ENCODE measurements around the gene PAX8.
A peak's percentile ranks its signal among the peaks of the same experiment; 100 is the strongest.

The PAX8 gene

DNA sequence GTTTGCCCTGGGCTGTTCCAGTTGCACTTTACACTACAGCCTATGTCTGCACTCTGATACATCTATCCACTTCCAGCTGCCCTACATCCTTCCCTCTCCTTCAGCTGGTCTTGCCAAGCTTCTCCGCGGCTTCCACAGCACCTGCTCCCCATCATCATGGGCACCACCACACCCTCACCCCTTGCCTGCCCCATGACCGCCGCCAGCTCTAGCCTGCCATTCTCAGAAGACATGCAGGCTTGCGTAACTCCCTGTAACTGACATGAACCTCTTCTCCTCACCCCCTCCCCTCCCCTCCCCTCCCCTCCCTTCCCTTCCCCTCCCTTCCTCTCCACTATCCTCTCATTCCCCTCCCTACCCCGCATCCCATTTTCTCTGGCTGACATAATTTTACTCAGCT, 46.0 kb downstream of the PAX8 start:
- TF ChIP-seq CEBPB (IDR thresholded peaks at IDR 0.05) (0 out of 2 replicates have a peak, but pooled peaks have one; percentile 18), TAF1 (IDR thresholded peaks at IDR 0.05; ENCODE audit: low read depth) (no peak)

DNA sequence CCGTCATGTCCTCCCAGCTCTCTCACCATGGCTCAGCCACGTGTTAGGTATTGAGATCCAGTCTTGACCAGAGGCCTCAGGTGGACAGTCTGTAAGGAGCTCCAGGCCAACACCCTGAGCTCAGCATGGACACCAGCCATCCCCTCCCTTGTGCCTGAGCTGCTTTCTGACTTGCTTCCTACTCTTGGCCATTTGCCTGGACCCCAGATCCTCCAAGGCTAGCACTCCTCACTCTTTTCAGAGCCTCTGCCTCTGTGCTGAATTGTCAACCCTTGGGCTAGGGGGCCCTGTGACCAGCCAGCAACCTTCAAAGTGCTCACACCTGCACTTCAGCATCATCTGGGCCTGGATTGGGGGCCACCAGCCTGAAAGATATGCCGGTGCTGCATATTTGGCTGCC, 46.6 kb downstream of the PAX8 start:
- TF ChIP-seq CEBPB (IDR thresholded peaks at IDR 0.05) (no peak), RAD21 (IDR thresholded peaks at IDR 0.05; ENCODE audit: low read depth) (no peak), YY1 (IDR thresholded peaks at IDR 0.05; ENCODE audit: low read depth) (no peak), TEAD4 (IDR thresholded peaks at IDR 0.05) (no peak), EGR1 (IDR thresholded peaks at IDR 0.05) (no peak), TAF1 (IDR thresholded peaks at IDR 0.05; ENCODE audit: low read depth) (no peak), TCF12 (IDR thresholded peaks at IDR 0.05; ENCODE audit: low read depth) (no peak)
- TF ChIP-seq, protein P1, sequence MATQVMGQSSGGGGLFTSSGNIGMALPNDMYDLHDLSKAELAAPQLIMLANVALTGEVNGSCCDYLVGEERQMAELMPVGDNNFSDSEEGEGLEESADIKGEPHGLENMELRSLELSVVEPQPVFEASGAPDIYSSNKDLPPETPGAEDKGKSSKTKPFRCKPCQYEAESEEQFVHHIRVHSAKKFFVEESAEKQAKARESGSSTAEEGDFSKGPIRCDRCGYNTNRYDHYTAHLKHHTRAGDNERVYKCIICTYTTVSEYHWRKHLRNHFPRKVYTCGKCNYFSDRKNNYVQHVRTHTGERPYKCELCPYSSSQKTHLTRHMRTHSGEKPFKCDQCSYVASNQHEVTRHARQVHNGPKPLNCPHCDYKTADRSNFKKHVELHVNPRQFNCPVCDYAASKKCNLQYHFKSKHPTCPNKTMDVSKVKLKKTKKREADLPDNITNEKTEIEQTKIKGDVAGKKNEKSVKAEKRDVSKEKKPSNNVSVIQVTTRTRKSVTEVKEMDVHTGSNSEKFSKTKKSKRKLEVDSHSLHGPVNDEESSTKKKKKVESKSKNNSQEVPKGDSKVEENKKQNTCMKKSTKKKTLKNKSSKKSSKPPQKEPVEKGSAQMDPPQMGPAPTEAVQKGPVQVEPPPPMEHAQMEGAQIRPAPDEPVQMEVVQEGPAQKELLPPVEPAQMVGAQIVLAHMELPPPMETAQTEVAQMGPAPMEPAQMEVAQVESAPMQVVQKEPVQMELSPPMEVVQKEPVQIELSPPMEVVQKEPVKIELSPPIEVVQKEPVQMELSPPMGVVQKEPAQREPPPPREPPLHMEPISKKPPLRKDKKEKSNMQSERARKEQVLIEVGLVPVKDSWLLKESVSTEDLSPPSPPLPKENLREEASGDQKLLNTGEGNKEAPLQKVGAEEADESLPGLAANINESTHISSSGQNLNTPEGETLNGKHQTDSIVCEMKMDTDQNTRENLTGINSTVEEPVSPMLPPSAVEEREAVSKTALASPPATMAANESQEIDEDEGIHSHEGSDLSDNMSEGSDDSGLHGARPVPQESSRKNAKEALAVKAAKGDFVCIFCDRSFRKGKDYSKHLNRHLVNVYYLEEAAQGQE (IDR thresholded peaks at IDR 0.05; ENCODE audit: low read depth) = no peak
- TF ChIP-seq, protein P2, sequence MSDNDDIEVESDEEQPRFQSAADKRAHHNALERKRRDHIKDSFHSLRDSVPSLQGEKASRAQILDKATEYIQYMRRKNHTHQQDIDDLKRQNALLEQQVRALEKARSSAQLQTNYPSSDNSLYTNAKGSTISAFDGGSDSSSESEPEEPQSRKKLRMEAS (IDR thresholded peaks at IDR 0.05) = no peak

DNA sequence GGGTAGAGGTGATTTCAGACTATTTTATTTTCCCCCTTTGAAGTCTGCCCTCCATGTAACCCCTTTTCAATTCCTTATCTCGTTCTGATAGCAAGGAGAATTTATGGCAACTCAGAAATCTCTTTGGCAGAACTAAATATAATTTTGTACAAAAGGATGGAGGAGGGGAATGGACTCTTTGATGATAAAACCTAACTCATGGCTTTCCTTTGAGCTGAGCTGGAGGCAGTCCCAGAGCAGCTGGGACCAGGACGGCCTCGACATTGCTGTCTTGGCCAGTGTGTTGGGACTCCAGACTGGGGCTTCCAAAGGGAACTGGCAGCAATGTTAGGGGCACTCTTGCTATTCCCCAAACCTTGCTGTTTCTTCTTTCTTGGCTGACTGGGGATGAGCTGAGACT, 47.7 kb downstream of the PAX8 start:
- TF ChIP-seq EP300 (IDR thresholded peaks at IDR 0.05; ENCODE audit: borderline replicate concordance) = no peak
- no peak for TF ChIP-seq EGR1 (IDR thresholded peaks at IDR 0.05)
- TF ChIP-seq NFIC (IDR thresholded peaks at IDR 0.05) = no peak
- no peak for TF ChIP-seq CREB1 (IDR thresholded peaks at IDR 0.05; ENCODE audit: low read depth)
- no peak for TF ChIP-seq USF1 (IDR thresholded peaks at IDR 0.05)
- TF ChIP-seq, protein P2 (IDR thresholded peaks at IDR 0.05) = no peak

- TF ChIP-seq TCF12 (IDR thresholded peaks at IDR 0.05; ENCODE audit: low read depth) (no peak), USF1 (IDR thresholded peaks at IDR 0.05) (no peak)
Measured at GRCh38 chr2:113230531-113230930, 48.2 kb downstream of the PAX8 start.

- TF ChIP-seq YY1 (IDR thresholded peaks at IDR 0.05; ENCODE audit: low read depth) (no peak), TCF12 (IDR thresholded peaks at IDR 0.05; ENCODE audit: low read depth) (no peak), EGR1 (IDR thresholded peaks at IDR 0.05) (no peak)
Measured at GRCh38 chr2:113229795-113230194, 48.9 kb downstream of the PAX8 start.

DNA sequence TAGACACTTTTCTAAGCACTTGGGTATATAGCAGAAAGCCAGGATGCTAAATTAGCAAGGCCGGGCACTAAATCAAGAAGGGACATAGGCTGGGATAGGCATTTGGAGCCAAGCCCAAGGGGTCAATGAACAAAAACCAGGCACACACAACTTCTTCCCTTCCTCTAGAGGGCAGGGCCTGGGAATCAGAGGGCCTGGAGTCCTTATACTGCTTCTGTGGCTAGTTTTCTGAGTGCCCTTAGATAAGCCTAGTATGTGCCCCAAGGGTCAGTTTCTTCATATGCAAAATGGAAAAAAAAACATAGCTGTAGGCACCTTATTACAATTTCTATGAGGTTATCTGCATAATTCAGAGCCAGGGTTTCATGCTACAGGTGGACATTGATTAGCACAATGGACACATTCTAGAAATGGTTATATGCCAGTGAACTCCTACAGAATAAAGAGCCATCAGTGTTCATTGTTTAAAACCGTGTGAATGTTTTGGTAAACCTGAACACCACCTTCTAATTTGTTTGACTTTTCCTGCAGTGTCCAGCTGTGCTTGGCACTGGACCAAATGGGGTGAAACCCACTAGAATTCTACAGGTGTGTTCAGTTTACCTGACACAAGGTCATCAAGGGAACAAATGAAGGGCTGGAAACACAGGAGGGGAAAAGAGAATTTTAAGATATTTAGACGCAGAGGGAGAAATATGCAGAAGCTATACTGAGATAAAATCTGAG, 49.6 kb downstream of the PAX8 start:
- TF ChIP-seq TCF12 (IDR thresholded peaks at IDR 0.05; ENCODE audit: low read depth) (peak; percentile 84), EP300 (IDR thresholded peaks at IDR 0.05; ENCODE audit: borderline replicate concordance) (peak; percentile 68), TAF1 (IDR thresholded peaks at IDR 0.05; ENCODE audit: low read depth) (no peak), NFIC (IDR thresholded peaks at IDR 0.05) (peak; percentile 83), CREB1 (IDR thresholded peaks at IDR 0.05; ENCODE audit: low read depth) (no peak)

- TF ChIP-seq CREB1 (IDR thresholded peaks at IDR 0.05; ENCODE audit: low read depth) (no peak), NFIC (IDR thresholded peaks at IDR 0.05) (peak; percentile 26; the same call in 1 of the 2 replicates)
Measured at GRCh38 chr2:113228351-113228750, 50.4 kb downstream of the PAX8 start.

DNA sequence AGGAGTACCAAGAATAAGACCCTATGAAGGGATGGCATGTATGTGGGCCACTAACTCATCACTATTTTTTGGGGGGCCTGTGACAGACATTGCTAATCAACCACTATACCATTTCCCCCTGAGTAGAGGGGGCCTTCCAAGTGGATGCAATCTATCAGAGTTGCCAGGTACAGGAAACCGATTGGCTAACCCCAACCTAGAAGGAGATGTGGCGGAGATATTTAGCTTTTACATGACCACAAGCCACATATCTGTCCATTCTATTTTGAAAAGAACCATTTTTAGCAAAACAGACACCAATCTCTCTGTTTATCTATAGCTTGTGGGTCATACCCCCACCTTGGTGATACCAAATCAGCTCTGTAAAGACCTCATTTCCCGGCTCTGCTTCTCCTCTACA, 51.0 kb downstream of the PAX8 start:
- TF ChIP-seq TCF12 (IDR thresholded peaks at IDR 0.05; ENCODE audit: low read depth) (no peak), ZBTB7A (IDR thresholded peaks at IDR 0.05; ENCODE audit: low read depth) (no peak), TAF1 (IDR thresholded peaks at IDR 0.05; ENCODE audit: low read depth) (no peak), CREB1 (IDR thresholded peaks at IDR 0.05; ENCODE audit: low read depth) (no peak), YY1 (IDR thresholded peaks at IDR 0.05; ENCODE audit: low read depth) (no peak), EGR1 (IDR thresholded peaks at IDR 0.05) (no peak), FOXM1 (IDR thresholded peaks at IDR 0.05; ENCODE audit: borderline replicate concordance, low read depth) (no peak), RAD21 (IDR thresholded peaks at IDR 0.05; ENCODE audit: low read depth) (no peak), EP300 (IDR thresholded peaks at IDR 0.05; ENCODE audit: borderline replicate concordance) (no peak), USF1 (IDR thresholded peaks at IDR 0.05) (no peak), CEBPB (IDR thresholded peaks at IDR 0.05) (no peak), NFIC (IDR thresholded peaks at IDR 0.05) (no peak)
- TF ChIP-seq, protein P1 (IDR thresholded peaks at IDR 0.05; ENCODE audit: low read depth) = no peak
- TF ChIP-seq, protein P2 (IDR thresholded peaks at IDR 0.05) = no peak
